GM21717 (cell line): ENCODE results near the gene CPNE1.
"Not testable (repeated sequence)": the region's sequence is repeated elsewhere in the genome, so short reads cannot be mapped to it uniquely, and the experiment has no call there.

ENCODE experiments used
- ATAC-seq: cut with Tn5 transposase; IDR thresholded peaks from one replicate; pipeline ENCODE4 v1.9.1; 2021; ENCODE audit warnings: mild to moderate bottlenecking, moderate library complexity; ENCODE audit not compliant: unreplicated experiment

Gene CPNE1

DNA sequence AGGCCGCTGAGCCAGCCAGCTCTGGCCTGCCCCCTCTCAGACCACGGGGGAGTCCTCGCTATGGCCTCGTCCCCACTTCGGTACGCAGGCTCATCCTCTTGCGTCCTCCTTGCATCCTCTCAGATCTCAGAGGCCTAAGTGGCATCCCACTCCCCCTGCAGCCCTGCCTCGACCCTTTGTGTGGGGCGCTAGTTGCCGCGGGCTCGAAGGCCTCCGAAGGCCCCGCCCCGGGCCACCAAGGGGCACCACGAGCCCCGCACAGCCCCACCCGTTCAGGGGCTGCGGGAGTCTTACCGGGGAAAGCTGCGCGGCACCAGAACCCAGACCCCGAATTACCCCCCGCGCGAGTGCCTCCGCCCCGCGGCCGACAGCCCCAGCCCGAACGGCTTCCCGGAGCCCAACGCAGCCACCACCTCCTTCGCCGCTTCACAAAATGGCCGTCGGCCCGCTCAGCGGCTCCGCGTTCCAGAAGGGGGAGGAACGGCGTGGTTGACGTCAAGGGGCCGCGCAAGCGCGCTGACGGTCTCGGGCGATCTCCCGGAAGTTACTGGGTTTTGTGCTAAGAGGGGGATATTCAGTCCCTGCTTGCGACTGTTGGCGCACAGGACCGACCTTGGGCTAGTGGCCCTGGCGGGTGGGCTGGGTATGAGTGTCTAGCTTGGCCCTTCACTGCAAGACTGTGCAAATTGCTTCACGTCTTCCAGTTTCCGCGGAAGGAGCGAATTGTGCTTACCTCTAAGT, at the start of gene CPNE1, which contains the start of gene RBM12:
CPNE1 (minus strand) TSS at position 435 of the 741 bp plus-strand sequence. CDS start 31,977 bp downstream, outside the sequence.
RBM12 (minus strand) TSS at position 435 of the 741 bp plus-strand sequence. CDS start 9,578 bp downstream, outside the sequence.
- peak; percentile 64 for ATAC-seq

- no peak for ATAC-seq
Measured at GRCh38 chr20:35714127-35714526, 49.4 kb upstream of the CPNE1 start.

- not testable (repeated sequence) for ATAC-seq
Measured at GRCh38 chr20:35713120-35713519, 48.4 kb upstream of the CPNE1 start.

- no peak for ATAC-seq
Measured at GRCh38 chr20:35711588-35712209, 47.0 kb upstream of the CPNE1 start.

DNA sequence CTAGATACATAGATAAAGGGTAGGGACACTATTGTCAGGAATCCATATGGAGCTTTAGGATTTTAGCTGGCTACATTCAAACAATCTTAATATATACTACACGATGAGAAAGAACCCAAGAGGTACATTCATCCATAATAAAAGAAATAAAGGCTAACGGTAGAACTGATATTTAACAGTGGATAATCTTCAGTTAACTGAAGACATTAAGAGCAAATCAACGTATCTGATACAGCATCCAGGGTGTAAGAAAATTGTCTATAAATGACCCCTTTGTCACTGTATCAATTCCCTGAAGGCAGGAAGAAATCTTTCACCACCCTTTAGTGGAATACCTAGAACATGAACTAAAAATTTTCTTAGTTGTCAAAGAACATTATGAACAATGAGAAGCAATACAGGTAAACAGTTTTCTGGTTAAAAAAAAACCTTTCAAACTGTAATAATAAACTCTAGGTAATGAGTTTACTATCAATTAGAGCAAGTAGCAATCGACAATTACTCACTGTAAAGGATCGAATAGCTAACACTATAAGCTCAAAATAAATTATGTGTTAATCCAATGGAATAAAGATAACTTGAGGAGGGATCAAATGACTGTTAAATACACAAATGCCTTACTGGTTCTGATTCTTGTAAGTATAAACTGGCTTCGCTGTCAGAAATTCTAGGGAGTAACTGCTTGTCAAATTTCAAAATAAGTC, 46.3 kb upstream of the CPNE1 start:
- no peak for ATAC-seq

GRCh38 chr20:35710039-35710438, 45.3 kb upstream of the CPNE1 start:
- no peak for ATAC-seq

DNA sequence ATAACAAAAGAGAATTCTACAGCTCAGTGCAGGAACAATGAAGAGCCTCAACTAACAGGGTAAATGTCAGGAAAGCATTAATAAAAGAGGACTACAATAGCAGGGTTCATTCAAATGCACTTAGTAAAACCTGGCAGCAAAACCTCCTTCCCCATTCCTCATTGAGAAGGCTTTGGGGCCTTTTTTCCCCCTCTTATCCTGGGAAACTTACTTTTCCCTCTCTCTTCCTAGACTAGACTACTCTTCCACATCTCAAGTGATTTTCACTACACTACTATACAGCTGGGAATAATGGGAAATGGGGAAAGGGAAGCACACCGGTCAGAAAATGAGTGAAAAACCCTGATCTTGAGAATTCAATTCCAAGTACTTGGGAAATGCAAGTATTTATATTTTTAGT, 44.6 kb upstream of the CPNE1 start:
- ATAC-seq: no peak

GRCh38 chr20:35708502-35708901, 43.8 kb upstream of the CPNE1 start:
- no peak for ATAC-seq

DNA sequence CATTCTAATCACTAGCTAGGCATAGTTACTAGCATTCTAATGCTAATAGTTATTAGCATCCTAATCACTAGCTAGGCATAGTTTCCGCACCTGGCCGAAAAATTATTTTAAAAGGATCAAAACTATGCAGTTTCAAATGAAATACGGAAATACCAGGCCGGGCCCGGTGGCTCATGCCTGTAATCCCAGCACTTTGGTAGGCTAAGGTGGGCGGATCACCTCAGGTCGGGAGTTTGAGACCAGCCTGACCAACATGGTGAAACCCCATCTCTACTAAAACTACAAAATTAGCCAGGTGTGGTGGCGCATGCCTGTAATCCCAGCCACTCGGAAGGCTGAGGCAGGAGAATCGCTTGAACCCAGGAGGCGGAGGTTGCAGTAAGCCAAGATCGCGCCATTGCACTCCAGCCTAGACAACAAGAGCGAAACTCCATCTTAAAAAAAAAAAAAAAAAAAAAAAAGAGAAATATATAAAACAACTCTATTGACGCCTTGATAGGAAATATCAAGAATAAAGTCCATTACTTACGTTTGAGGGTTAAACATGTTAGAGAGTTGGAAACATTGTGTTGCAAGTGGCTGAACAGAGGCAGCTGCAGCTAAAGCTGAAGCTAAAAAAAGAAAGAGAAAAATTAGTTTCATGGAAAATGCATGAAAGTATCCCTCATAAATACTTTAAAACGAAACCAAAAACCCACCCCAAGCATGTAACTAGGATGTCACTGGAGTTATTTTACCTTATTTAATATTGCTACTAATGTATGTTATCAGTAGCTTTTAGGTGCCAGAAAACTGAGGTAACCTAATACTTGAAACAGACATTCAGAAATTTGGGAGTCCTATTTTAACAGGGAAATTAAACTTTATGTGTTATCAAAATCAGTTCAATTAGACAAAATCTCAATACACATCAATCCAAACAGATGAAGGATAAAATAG, 42.2 kb upstream of the CPNE1 start:
- not testable (repeated sequence) for ATAC-seq

DNA sequence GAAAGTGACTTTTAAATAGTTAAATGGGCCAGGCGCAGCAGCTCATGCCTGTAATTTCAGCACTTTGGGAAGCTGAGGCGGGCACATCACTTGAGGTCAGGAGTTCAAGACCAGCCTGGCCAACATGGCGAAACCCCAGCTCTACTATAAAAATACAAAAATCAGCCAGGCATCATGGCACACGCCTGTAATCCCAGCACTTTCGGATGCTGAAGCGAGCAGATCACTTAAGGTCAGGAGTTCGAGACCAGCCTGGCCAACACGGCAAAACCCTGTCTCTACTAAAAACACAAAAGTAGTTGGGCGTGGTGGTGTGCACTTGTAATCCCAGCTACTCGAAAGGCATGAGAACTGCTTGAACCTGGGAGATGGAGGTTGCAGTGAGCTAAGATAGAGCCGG, 41.2 kb upstream of the CPNE1 start:
- not testable (repeated sequence) for ATAC-seq

- no peak for ATAC-seq
Measured at GRCh38 chr20:35704514-35705261, 40.0 kb upstream of the CPNE1 start.

DNA sequence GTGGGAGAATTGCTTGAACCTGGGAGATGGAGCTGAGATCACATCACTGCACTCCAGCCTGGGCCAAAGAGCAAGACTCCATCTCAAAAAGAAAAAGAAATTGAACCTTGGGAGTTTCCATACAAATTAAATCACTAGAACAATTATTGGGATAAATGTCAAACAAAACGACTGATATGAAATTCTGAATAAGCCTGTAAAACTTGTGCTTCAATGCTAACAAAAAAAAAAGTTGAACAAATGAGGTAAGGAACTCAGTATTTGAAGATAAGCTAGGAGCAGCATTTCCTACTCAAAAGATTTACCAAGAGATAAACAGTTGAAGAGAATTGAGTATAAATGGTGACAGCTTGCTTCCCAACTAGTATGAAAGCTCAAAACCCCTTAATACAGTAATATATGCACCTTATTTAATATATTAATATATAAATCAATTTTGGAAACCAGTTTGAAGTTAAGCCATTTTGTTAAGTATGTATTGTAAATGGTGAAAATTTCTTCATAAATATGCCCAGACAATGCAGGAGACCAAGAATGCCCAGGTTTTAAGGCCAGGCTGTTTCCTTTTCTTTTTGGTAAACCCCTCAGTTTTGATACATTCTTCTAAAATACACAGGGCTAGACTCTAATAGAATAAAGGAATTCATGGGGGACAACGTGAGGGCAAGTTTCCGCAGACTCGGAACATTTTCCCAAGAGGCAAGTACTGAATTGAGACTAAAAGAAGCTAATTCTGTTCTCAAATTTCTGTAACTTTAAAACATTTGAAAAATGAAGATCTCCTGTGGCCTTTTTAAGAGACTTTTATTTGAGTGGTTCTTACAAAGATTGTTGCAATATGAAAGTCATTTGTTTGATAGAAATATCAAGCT, 38.4 kb upstream of the CPNE1 start:
- no peak for ATAC-seq

- no peak for ATAC-seq
Measured at GRCh38 chr20:35702051-35702823, 37.5 kb upstream of the CPNE1 start.

DNA sequence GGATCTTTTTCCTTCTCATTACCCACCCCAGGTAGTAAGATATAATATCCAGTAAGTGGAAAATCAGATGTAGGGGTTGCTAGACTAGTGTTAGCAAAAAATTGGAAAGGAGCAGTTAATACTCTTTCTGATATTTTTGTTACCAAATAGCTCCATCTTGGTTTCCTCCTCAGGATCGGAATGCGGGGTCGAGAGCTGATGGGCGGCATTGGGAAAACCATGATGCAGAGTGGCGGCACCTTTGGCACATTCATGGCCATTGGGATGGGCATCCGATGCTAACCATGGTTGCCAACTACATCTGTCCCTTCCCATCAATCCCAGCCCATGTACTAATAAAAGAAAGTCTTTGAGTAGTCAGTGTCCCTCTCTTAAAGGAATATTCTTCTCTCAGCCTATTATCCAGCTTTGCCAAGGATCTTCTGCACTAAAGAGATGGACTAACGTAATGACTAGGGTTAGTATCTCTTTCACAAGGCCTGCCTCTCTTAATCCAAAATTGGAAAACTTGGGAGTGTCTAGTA, 36.0 kb upstream of the CPNE1 start:
- ATAC-seq: no peak

DNA sequence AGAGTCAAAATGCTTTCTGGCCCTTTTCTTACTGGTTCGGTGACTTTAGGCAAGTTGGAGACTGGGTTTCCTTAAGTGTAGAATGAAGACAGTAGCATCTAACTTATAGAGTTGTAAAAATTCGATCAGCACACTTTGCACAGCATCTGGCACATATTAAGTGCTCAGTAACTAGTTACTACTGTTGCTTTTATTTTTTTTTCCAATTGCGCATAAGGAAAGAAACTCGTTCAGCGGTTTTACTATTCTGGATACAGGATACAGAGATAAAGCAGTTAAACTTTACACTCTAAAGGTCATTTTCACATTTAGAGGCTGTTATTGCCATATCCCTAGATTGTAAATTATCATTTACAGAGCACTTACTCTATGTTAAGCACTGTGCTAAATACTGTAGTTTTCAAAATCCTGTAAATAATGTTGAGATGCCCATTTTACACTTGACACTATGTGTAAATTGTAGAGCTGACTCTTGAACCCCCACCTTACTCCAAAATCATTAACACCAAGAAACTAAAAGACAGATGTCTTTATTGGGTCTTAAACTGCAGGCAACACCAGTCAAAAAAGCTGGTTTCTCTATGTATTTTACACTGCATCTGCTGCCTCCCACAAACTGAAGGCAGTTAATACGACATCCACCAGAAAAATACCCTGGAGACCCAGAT, 35.4 kb upstream of the CPNE1 start:
- ATAC-seq: no peak

DNA sequence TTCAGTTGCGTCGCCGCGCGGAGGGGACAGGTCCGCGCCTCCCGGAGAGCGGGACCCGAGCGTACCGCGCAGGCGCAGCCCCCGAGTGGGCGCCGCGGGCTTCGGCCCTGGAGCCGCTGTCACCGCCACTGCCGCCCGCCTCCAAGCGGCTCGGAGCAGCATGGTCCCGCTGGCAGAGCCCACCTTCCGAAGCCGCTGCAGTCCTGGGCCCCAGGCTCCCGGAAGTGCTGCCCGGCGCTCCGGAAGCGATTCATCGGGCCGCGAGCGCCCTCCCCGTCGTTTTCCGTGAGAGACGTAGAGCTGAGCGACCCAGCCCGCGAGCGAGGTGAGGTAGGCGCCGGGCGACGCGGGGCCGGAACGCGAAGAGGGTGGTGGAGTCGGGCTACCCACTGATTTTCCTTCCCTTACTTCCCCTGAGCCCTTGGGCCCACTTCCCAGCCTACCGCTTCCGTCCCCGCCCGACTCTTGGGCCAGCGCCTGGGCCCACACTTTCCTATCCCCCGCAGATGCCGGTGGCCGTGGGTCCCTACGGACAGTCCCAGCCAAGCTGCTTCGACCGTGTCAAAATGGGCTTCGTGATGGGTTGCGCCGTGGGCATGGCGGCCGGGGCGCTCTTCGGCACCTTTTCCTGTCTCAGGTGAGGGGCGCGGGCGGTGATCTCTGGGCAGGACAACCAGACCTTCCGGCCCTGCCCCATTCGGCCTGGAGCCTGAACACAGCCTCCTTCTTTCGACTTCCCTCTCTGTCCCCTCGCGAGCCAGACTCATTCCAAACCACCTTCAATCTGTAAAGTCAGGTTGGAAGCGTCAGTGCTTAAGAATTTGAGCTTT, 34.6 kb upstream of the CPNE1 start, which contains the start of the genes NFS1 and ROMO1:
NFS1 (minus strand) TSS at position 226 of the 830 bp plus-strand sequence; CDS start at position 162, 64 bp downstream.
ROMO1 (plus strand) TSS at position 279 of the 830 bp plus-strand sequence; CDS start at position 507, 228 bp downstream.
- ATAC-seq: peak; percentile 73
